Fibroblast of gingiva (primary cell): Measurements from ENCODE around the gene C13orf42.

Experiments
- DNase-seq: peaks from one replicate; pipeline ENCODE4 v3.0.0-alpha.2; 2011; ENCODE audit warnings: low read depth

C13orf42 gene

DNA sequence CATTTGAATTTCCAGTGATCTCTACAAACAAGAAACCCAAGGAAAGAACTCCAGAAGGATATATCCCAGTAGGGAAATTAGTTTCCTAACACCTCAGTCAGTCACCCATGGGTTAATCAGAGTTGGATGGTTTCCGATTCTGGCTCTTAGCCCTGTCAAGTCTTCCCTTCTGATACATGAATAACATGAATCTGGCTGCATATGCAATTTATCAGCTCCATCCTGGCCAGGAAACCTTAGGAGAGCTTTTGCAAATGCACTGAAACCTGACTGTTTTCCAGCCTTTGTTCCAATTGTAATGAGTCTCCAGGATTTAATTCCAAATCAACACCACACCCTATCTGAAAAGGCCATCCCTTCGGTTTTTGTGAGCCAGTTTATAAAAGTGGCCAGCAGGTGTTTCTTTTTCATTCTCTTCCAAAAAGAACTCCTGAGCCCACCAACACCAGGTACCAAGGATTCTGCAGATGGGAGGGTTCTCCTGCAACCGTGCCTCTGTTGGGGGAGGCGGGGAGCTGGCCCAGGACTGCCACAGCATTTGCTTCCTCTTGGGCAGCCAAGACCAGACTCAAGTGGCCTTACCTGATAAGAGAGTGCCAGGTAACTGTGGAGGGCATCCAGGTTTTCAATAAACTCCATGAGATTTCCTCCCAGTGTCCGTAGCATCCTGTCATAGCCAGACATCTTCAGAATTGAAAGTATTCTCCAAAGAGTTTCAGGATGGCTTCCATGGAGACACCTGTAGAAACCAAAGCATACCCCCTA is 77.5 kb downstream of the C13orf42 start:
- DNase-seq: no peak

GRCh38 chr13:51032831-51033230 is 78.2 kb downstream of the C13orf42 start:
- DNase-seq: no peak
